Activated CD4-positive, alpha-beta T cell treated with anti-CD3 and anti-CD28 coated beads, Interleukin-2, amount 50 U/mL, for 48 hours (primary cell): ENCODE results near the gene IL17RE.
A peak's percentile ranks its signal among the peaks of the same experiment; 100 is the strongest.
"Not testable (repeated sequence)": the region's sequence is repeated elsewhere in the genome, so short reads cannot be mapped to it uniquely, and the experiment has no call there.

Experiments
- DNase-seq, 2 experiments: peaks; one replicate each; pipeline ENCODE4 v3.0.0-alpha.2; 2020

IL17RE gene, protein sequence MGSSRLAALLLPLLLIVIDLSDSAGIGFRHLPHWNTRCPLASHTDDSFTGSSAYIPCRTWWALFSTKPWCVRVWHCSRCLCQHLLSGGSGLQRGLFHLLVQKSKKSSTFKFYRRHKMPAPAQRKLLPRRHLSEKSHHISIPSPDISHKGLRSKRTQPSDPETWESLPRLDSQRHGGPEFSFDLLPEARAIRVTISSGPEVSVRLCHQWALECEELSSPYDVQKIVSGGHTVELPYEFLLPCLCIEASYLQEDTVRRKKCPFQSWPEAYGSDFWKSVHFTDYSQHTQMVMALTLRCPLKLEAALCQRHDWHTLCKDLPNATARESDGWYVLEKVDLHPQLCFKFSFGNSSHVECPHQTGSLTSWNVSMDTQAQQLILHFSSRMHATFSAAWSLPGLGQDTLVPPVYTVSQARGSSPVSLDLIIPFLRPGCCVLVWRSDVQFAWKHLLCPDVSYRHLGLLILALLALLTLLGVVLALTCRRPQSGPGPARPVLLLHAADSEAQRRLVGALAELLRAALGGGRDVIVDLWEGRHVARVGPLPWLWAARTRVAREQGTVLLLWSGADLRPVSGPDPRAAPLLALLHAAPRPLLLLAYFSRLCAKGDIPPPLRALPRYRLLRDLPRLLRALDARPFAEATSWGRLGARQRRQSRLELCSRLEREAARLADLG

DNA sequence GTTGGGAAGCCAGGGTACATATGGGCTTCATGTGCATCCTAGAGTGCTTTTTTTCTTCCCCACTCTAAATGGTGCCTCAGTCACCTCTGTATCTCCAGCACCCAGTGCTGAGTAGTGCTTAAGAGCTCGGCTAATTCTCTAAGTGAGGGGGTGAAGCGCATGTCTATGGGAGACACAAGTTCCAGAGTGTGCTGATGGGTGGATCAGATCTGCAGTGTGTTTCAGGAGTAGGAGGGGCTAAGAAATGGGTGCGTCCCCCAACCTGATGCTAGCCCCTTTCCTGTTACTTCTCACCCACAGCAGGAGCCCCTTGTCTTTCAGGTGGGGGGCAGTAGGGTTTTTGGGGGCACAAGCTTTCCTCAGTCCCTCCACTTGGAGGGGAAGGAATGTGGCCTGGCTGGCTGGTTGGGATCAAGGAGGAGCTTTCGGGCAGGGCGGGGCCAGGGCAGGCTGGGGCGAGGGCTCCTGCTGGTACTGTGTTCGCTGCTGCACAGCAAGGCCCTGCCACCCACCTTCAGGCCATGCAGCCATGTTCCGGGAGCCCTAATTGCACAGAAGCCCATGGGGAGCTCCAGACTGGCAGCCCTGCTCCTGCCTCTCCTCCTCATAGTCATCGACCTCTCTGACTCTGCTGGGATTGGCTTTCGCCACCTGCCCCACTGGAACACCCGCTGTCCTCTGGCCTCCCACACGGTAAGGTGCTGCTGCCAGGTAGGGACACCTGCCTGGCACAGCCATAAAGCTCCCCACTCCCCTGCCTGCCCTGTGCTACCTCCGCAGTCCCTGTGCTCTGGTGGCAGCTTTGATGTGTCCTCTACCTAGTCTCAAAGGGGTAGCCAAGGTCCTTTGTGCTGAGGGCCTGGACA is at the start of gene IL17RE:
Gene IL17RE (plus strand): TSS at position 477 of the 866 bp plus-strand sequence. CDS start 85 bp downstream, at position 562.
- peak; percentile 22 to 30 for DNase-seq

- not testable (repeated sequence) for DNase-seq
These were observed 48.2 kb upstream of the IL17RE start for GRCh38 chr3:9854291-9854940.

DNA sequence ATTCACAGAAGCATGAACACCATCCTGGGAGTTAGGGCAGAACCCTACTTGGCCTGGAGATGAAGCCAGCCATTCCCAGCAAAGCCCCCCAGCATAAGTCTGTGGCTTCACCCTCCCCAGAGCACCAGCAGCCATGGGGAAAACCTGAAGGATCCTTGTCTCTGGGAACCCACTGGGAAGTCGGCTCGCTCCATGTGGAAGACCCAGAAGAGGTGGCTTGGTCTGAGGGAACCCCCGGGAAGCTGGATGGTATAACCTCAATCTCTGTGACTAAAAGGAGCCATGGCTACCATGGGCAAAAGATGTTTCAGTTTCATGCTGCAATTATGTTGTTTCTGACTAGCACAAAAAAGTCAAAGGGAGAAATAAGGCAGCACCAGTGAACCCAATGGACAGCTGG is 47.1 kb upstream of the IL17RE start:
- DNase-seq = no peak

- no peak for DNase-seq
These were observed 43.1 kb upstream of the IL17RE start for GRCh38 chr3:9859530-9860025.

- DNase-seq = no peak
These were observed 41.4 kb upstream of the IL17RE start for GRCh38 chr3:9861201-9861600.

- no peak for DNase-seq
These were observed 41.0 kb upstream of the IL17RE start for GRCh38 chr3:9861626-9862130.

GRCh38 chr3:9862391-9863057 is 40.1 kb upstream of the IL17RE start:
- peak; percentile 30 to 33 for DNase-seq

GRCh38 chr3:9863058-9863772 is 39.4 kb upstream of the IL17RE start:
- no peak for DNase-seq

GRCh38 chr3:9864200-9864927 is 38.3 kb upstream of the IL17RE start:
- no peak for DNase-seq

- DNase-seq = not testable (repeated sequence)
These were observed 37.5 kb upstream of the IL17RE start for GRCh38 chr3:9865125-9865637.

DNA sequence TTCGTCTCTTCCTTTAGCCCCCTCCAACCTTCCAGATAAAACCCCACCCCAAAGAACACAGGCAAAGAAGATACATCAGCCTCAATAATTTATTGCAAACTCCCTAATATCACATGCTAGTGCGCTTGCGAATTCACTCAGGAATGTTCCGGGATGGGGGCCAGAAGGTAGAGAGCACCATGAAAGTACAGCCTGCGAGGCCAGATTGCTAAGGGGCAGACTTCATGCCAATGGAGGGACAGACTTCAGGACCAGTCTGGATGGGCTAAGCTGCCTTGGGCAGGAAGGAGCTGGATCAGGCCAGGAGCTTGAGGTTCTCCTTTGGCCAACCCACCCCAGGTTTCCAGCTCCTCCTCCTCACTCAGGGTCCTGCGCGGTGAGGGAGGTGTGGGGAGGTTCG is 36.0 kb upstream of the IL17RE start:
- no peak for DNase-seq

GRCh38 chr3:9867106-9867505 is 35.5 kb upstream of the IL17RE start:
- no peak for DNase-seq

GRCh38 chr3:9869955-9870354 is 32.7 kb upstream of the IL17RE start:
- DNase-seq = no peak

GRCh38 chr3:9870978-9871377 is 31.7 kb upstream of the IL17RE start:
- DNase-seq = no peak

GRCh38 chr3:9872067-9872466 is 30.6 kb upstream of the IL17RE start:
- not testable (repeated sequence) for DNase-seq

GRCh38 chr3:9875448-9875847 is 27.2 kb upstream of the IL17RE start:
- DNase-seq = no peak

- not testable (repeated sequence) for DNase-seq
These were observed 26.4 kb upstream of the IL17RE start for GRCh38 chr3:9876255-9876654.

- DNase-seq = no peak
These were observed 25.7 kb upstream of the IL17RE start for GRCh38 chr3:9876991-9877390.

DNA sequence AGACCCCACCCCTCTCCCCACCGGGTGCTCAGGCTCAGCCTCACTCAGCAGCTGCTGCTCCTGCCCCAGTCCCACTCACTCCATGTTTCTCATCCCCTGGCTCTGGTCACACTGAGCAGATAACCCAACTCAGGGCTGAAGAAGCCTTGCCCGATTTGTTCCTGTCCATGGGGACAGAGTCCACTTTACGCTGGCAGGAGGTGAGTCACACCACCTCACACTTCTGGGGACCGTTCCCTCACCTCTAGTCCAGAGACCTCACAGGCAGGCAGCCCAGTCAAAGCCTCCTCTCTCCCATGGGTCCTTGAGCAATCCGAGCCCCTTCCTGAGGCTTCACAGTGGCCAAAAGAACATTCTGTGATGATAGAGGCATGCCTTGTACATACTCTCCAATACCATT is 23.9 kb upstream of the IL17RE start:
- no peak for DNase-seq
